Sigmoid colon (tissue), 7 donors: ENCODE measurements around the gene IFI27. TPM values are rescaled to one million over a fixed set of nuclear protein-coding genes. Genes with fewer than 3 reads are reported as not detected.

Source experiments
- DNase-seq: peaks from one replicate; pipeline ENCODE4 v3.0.0-alpha.2; 2019
- H3K27ac ChIP-seq, 4 donors: fragments of 200-600 bp; sonication (generic); one replicate each; pipeline ENCODE4 v1.5.1; 2016 to 2019; ENCODE audit warnings: mild to moderate bottlenecking in 1 of 4
- H3K27me3 ChIP-seq, 3 donors: fragments of 200-600 bp; sonication (generic); one replicate each; pipeline ENCODE4 v1.5.1; 2019; ENCODE audit warnings: mild to moderate bottlenecking in 1 of 3
- H3K36me3 ChIP-seq, 4 donors: fragments of 200-600 bp; sonication (generic); one replicate each; pipeline ENCODE4 v1.5.1; 2016 to 2019
- H3K4me1 ChIP-seq, 4 donors: fragments of 200-600 bp; sonication (generic); one replicate each; pipeline ENCODE4 v1.5.1; 2017 to 2019
- H3K4me3 ChIP-seq, 4 donors: fragments of 200-600 bp; sonication (generic); one replicate each; pipeline ENCODE4 v1.5.1; 2017 to 2019; ENCODE audit warnings: mild to moderate bottlenecking in 2 of 4, moderate library complexity in 1 of 4
- H3K9me3 ChIP-seq, 4 donors: fragments of 200-600 bp in 3 of 4; sonication (generic) in 3 of 4; one replicate each; pipeline versions ENCODE4 v1.5.1 to v1.6.1; 2013 to 2019
- CTCF ChIP-seq, 4 experiments: fragments of 450-650 bp in 3 of 4; fragments of 200-600 bp in 1 of 4; IDR thresholded peaks; one replicate each; pipeline ENCODE4 v1.5.1; 2016 to 2019; ENCODE audit warnings: antibody characterized with exemption in 4 of 4, mild to moderate bottlenecking in 3 of 4, moderate library complexity in 2 of 4
- EP300 ChIP-seq, 4 donors: sonication (generic); formaldehyde crosslinking; IDR thresholded peaks; one replicate each; pipeline ENCODE4 v1.6.1; 2017; ENCODE audit warnings: antibody characterized with exemption in 4 of 4
- POLR2A ChIP-seq, 2 donors: fragments of 450-650 bp; IDR thresholded peaks; one replicate each; pipeline ENCODE4 v1.6.1; 2016; ENCODE audit warnings: antibody characterized with exemption in 2 of 2, mild to moderate bottlenecking in 2 of 2, moderate library complexity in 2 of 2
- POLR2AphosphoS5 ChIP-seq, 4 donors: sonication (generic); formaldehyde crosslinking; IDR thresholded peaks; one replicate each; pipeline ENCODE4 v1.6.1; 2017; ENCODE audit warnings: antibody characterized with exemption in 4 of 4
- WGBS, 2 donors: extraction: QIAGEN DNeasy Blood & Tissue Kit; methylation state at CpG; one replicate each; pipeline ENCODE4 v1.1.7; 2013; 5-methylcytosine and 5-hydroxymethylcytosine counted together
- intact Hi-C: fragments of 100-400 bp; cut with DNase I; formaldehyde crosslinking; loops from one replicate; pipeline ENCODE4 v1.15.1; 2023
- polyA plus RNA-seq, 3 donors: library from polyadenylated mRNA; stranded (reverse); fragments of 200-250 nt; gene quantifications; one replicate each; pipeline ENCODE4 v1.2.3, GENCODE V29; 2013
- total RNA-seq, 4 donors: library from RNA; depleted of rRNA; stranded (reverse); fragments of >200 nt; gene quantifications; one replicate each; pipeline ENCODE4 v1.1.0, GENCODE V29; 2016
- donor health status: healthy with polysubstance abuse.
- donor health status: Bipolar disorder and iron deficiency.
- donor health status: healthy.

IFI27 gene
- total and polyA plus RNA-seq, 7 donors = 25.2 to 3,562 (median 183) TPM

- Histone ChIP-seq H3K4me1 (peaks cover 0 to 4% (median 0%) of the 10 kb centered on the region in 4 donors), H3K4me3 (no peak overlapping the region), H3K9me3 (no peaks in the 10 kb centered on the region), H3K36me3 (no peaks in the 10 kb centered on the region), H3K27ac (no peak overlapping the region), H3K27me3 (no peaks in the 10 kb centered on the region)
- TF ChIP-seq CTCF (IDR thresholded peaks at IDR 0.05) (peak; percentile 74 to 94 (median 88)), POLR2A (IDR thresholded peaks at IDR 0.05) (no peak)
- 29 to 33% methylated on average over 18 of the region's 18 CpGs for WGBS, 2 donors
- intact Hi-C loops = loop anchor here (1.0 to 5.0 kb wide), 5 partner anchors 36 to 194 kb away; no protein-coding TSS in a partner anchor
- peak; percentile 91 for DNase-seq
These were observed 26.2 kb downstream of the IFI27 start for GRCh38 chr14:94136575-94137331.

DNA sequence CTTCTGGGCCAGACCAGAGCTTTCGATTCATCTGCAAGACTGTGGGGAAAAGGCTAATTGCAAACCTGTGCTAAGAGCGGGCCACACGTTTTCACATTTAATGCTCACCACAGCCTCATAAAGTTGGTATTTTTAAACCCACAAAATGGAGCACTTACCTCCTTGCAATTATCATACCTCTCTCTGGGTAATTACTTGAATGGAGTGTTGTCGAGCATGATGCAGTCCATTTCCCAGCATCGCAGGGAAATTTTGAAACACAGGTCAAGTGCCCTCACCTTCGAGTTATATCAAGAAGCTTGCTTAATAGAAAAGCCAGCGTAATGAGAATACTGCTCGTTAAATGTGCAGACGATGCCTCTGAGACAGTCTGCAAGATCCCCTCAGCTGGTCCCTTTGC, 27.7 kb downstream of the IFI27 start:
- Histone ChIP-seq H3K27me3 (no peaks in the 10 kb centered on the region), H3K36me3 (no peaks in the 10 kb centered on the region), H3K27ac (no peak overlapping the region), H3K4me3 (no peak overlapping the region), H3K4me1 (peaks cover 0 to 4% (median 0%) of the 10 kb centered on the region in 4 donors), H3K9me3 (no peaks in the 10 kb centered on the region)
- intact Hi-C loops = loop anchor here (5.0 kb wide), 1 partner anchor 196 kb away; no protein-coding TSS in a partner anchor
- 87 to 90% methylated on average over 9 of the region's 9 CpGs for WGBS, 2 donors
- TF ChIP-seq POLR2A (IDR thresholded peaks at IDR 0.05) (no peak), CTCF (IDR thresholded peaks at IDR 0.05) (no peak), POLR2AphosphoS5 (IDR thresholded peaks at IDR 0.05) (no peak)
- no peak for DNase-seq

DNA sequence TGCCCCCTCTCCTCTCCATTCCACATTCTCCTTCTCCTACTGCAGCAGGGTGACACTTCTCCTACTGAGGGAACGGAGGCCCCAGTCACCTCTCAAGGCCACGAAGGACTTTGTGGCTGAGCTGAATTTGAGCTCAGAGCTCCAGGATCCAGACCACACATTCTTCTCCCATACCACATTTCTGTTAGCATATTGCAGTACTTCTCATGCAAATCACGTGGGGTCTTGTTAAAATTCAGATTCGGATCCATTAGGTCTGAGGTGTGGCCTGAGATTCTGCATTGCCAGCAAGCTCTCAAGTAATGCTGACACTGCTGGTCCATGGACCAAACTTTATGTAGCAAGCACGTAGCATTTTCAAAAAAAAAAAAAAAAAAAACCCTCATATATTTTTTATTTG, 28.5 kb downstream of the IFI27 start:
- Histone ChIP-seq H3K27ac (no peak overlapping the region), H3K36me3 (no peaks in the 10 kb centered on the region), H3K4me1 (peaks cover 0 to 4% (median 0%) of the 10 kb centered on the region in 4 donors), H3K27me3 (no peaks in the 10 kb centered on the region), H3K4me3 (no peak overlapping the region), H3K9me3 (no peaks in the 10 kb centered on the region)
- intact Hi-C loops = loop anchor here (5.0 kb wide), 1 partner anchor 197 kb away; no protein-coding TSS in a partner anchor
- WGBS, 2 donors = 80 to 84% methylated on average over 5 of the region's 5 CpGs
- no peak for DNase-seq
- TF ChIP-seq POLR2AphosphoS5 (IDR thresholded peaks at IDR 0.05) (no peak), POLR2A (IDR thresholded peaks at IDR 0.05) (no peak), CTCF (IDR thresholded peaks at IDR 0.05) (no peak), EP300 (IDR thresholded peaks at IDR 0.05) (no peak)

GRCh38 chr14:94139421-94139820, 28.9 kb downstream of the IFI27 start:
- Histone ChIP-seq H3K4me3 (no peak overlapping the region), H3K4me1 (peaks cover 0 to 4% (median 0%) of the 10 kb centered on the region in 4 donors), H3K36me3 (no peaks in the 10 kb centered on the region), H3K9me3 (no peaks in the 10 kb centered on the region), H3K27me3 (no peaks in the 10 kb centered on the region), H3K27ac (no peak overlapping the region)
- intact Hi-C loops = loop anchor here (5.0 kb wide), 1 partner anchor 197 kb away; no protein-coding TSS in a partner anchor
- TF ChIP-seq POLR2AphosphoS5 (IDR thresholded peaks at IDR 0.05) = no peak
- TF ChIP-seq CTCF (IDR thresholded peaks at IDR 0.05) = no peak
- TF ChIP-seq POLR2A (IDR thresholded peaks at IDR 0.05) = no peak
- WGBS, 2 donors = 90 to 91% methylated on average over 5 of the region's 5 CpGs
- DNase-seq = no peak
